WTC11 (cell line): ENCODE measurements around the gene LSM3. TPM values are rescaled to one million over a fixed set of nuclear protein-coding genes. Genes with fewer than 3 reads are reported as not detected.

Source experiments
- ATAC-seq: fragments of 200-7000 bp; cut with Tn5 transposase; 2 replicates; pipeline ENCODE4 v1.10.0; 2021; ENCODE audit warnings: mild to moderate bottlenecking, moderate library complexity
- CTCF ChIA-PET: fragments of 300-600 bp; sonication (Branson Sonifier 250); formaldehyde crosslinking; loops from one replicate; lab custom pipeline; 2021; ENCODE audit warnings: antibody characterized with exemption; lab: Charles Lee
- POLR2A ChIA-PET: fragments of 350-600 bp; sonication (Branson Sonifier 250); formaldehyde crosslinking; loops from one replicate; lab custom pipeline; 2021; ENCODE audit warnings: antibody characterized with exemption; lab: Charles Lee
- DNase-seq: peaks from one replicate; pipeline ENCODE4 v3.0.0; 2021; ENCODE audit warnings: low spot score
- H3K27ac Mint-ChIP-seq: 2 replicates; pipeline ENCODE4 v1.8.0; 2021; ENCODE audit warnings: mixed read lengths
- H3K27me3 Mint-ChIP-seq: 2 replicates; pipeline ENCODE4 v1.8.0; 2021; ENCODE audit warnings: low read depth, mild to moderate bottlenecking, moderate library complexity, mixed read lengths
- H3K36me3 Mint-ChIP-seq: 2 replicates; pipeline ENCODE4 v1.8.0; 2021; ENCODE audit warnings: mixed read lengths
- H3K4me1 Mint-ChIP-seq: 2 replicates; pipeline ENCODE4 v1.8.0; 2022; ENCODE audit warnings: mixed read lengths
- H3K4me3 Mint-ChIP-seq: 2 replicates; pipeline ENCODE4 v1.8.0; 2021; ENCODE audit warnings: mild to moderate bottlenecking, moderate library complexity, mixed read lengths
- H3K9me3 Mint-ChIP-seq: 2 replicates; pipeline ENCODE4 v1.8.0; 2021; ENCODE audit warnings: mixed read lengths
- CBFB ChIP-seq: sonication (generic); formaldehyde crosslinking; IDR thresholded peaks from 2 replicates; pipeline ENCODE4 v1.8.1; 2022; ENCODE audit warnings: mild to moderate bottlenecking, low read depth, missing genetic modification reagents
- ETV6 ChIP-seq: sonication (generic); formaldehyde crosslinking; IDR thresholded peaks from 2 replicates; pipeline ENCODE4 v1.8.1; 2022; ENCODE audit warnings: mild to moderate bottlenecking, missing genetic modification reagents
- FOXJ3 ChIP-seq: sonication (generic); formaldehyde crosslinking; IDR thresholded peaks from 2 replicates; pipeline ENCODE4 v1.9.0; 2021; ENCODE audit warnings: missing genetic modification reagents, mild to moderate bottlenecking, borderline replicate concordance
- GABPB1 ChIP-seq: sonication (generic); formaldehyde crosslinking; IDR thresholded peaks from 2 replicates; pipeline ENCODE4 v1.8.1; 2023; ENCODE audit warnings: mild to moderate bottlenecking, missing genetic modification reagents
- IRF2 ChIP-seq: sonication (generic); formaldehyde crosslinking; IDR thresholded peaks from 2 replicates; pipeline ENCODE4 v1.8.0; 2022; ENCODE audit warnings: low read depth, missing genetic modification reagents, borderline replicate concordance
- JAZF1 ChIP-seq: fragments of 250-450 bp; sonication (Bioruptor Pico); IDR thresholded peaks from 2 replicates; pipeline ENCODE4 v1.9.0; 2021; ENCODE audit warnings: moderate library complexity, mild to moderate bottlenecking, inconsistent platforms
- KAT7 ChIP-seq: sonication (generic); formaldehyde crosslinking; IDR thresholded peaks from 2 replicates; pipeline ENCODE4 v1.8.1; 2023; ENCODE audit warnings: missing genetic modification reagents, mild to moderate bottlenecking, borderline replicate concordance
- NR3C1 ChIP-seq: sonication (generic); formaldehyde crosslinking; conservative IDR thresholded peaks from 2 replicates; pipeline ENCODE4 v1.8.1; 2023; ENCODE audit warnings: low read depth, mild to moderate bottlenecking, missing genetic modification reagents
- OVOL2 ChIP-seq: fragments of 250-450 bp; sonication (Bioruptor Pico); IDR thresholded peaks from 2 replicates; pipeline ENCODE4 v1.9.0; 2021; ENCODE audit warnings: mild to moderate bottlenecking, borderline replicate concordance
- PRDM15 ChIP-seq: sonication (generic); formaldehyde crosslinking; IDR thresholded peaks from 2 replicates; pipeline ENCODE4 v1.8.0; 2022; ENCODE audit warnings: missing genetic modification reagents
- SMAD4 ChIP-seq: sonication (generic); formaldehyde crosslinking; IDR thresholded peaks from 2 replicates; pipeline ENCODE4 v1.8.0; 2022; ENCODE audit warnings: mild to moderate bottlenecking, missing genetic modification reagents
- TCF7 ChIP-seq: sonication (generic); formaldehyde crosslinking; IDR thresholded peaks from 2 replicates; pipeline ENCODE4 v1.8.0; 2022; ENCODE audit warnings: mild to moderate bottlenecking, low read depth, missing genetic modification reagents, moderate library complexity
- TEAD4 ChIP-seq: sonication (generic); formaldehyde crosslinking; IDR thresholded peaks from 2 replicates; pipeline ENCODE4 v1.8.0; 2022; ENCODE audit warnings: mild to moderate bottlenecking, missing genetic modification reagents
- ZNF138 ChIP-seq: sonication (generic); formaldehyde crosslinking; conservative IDR thresholded peaks from 2 replicates; pipeline ENCODE4 v1.8.1; 2022; ENCODE audit warnings: mild to moderate bottlenecking, moderate library complexity, missing genetic modification reagents
- total RNA-seq: library from RNA; stranded (reverse); gene quantifications from 3 replicates; pipeline ENCODE4 v1.2.3, GENCODE V29; 2021
- TF ChIP-seq, protein P1 (sequence below): sonication (generic); formaldehyde crosslinking; IDR thresholded peaks from 2 replicates; pipeline ENCODE4 v1.8.1; 2022; ENCODE audit warnings: mild to moderate bottlenecking, moderate library complexity, missing genetic modification reagents
- TF ChIP-seq, protein P2 (sequence below): sonication (generic); formaldehyde crosslinking; IDR thresholded peaks from 2 replicates; pipeline ENCODE4 v1.8.0; 2023; ENCODE audit warnings: mild to moderate bottlenecking, missing genetic modification reagents
- TF ChIP-seq, protein P3 (sequence below): fragments of 250-450 bp; sonication (Bioruptor Pico); IDR thresholded peaks from 2 replicates; pipeline ENCODE4 v1.8.0; 2021; ENCODE audit warnings: mild to moderate bottlenecking
- TF ChIP-seq, protein P4 (sequence below): sonication (generic); formaldehyde crosslinking; IDR thresholded peaks from 2 replicates; pipeline ENCODE4 v1.8.1; 2022; ENCODE audit warnings: mild to moderate bottlenecking, missing genetic modification reagents, moderate library complexity, borderline replicate concordance

The LSM3 gene
- total RNA-seq, 1 experiment from 2014 or later = 21.4 TPM

GRCh38 chr3:14137004-14137403 is 41.6 kb upstream of the LSM3 start:
- H3K27me3 Mint-ChIP-seq = no peaks in the 10 kb centered on the region
- H3K4me1 Mint-ChIP-seq = no peaks in the 10 kb centered on the region
- no peaks in the 10 kb centered on the region for H3K9me3 Mint-ChIP-seq
- TF ChIP-seq JAZF1 (CRISPR knock-in tag) = no peak
- TF ChIP-seq, protein P1, sequence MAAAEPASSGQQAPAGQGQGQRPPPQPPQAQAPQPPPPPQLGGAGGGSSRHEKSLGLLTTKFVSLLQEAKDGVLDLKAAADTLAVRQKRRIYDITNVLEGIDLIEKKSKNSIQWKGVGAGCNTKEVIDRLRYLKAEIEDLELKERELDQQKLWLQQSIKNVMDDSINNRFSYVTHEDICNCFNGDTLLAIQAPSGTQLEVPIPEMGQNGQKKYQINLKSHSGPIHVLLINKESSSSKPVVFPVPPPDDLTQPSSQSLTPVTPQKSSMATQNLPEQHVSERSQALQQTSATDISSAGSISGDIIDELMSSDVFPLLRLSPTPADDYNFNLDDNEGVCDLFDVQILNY (CRISPR knock-in tag) = no peak
- no peak for TF ChIP-seq PRDM15
- H3K4me3 Mint-ChIP-seq = no peak overlapping the region
- no peak for ATAC-seq
- ChIA-PET CTCF (no interaction called here), POLR2A (no interaction called here)
- H3K27ac Mint-ChIP-seq = no peak overlapping the region
- peaks cover 31% of the 10 kb centered on the region for H3K36me3 Mint-ChIP-seq
- DNase-seq = no peak

DNA sequence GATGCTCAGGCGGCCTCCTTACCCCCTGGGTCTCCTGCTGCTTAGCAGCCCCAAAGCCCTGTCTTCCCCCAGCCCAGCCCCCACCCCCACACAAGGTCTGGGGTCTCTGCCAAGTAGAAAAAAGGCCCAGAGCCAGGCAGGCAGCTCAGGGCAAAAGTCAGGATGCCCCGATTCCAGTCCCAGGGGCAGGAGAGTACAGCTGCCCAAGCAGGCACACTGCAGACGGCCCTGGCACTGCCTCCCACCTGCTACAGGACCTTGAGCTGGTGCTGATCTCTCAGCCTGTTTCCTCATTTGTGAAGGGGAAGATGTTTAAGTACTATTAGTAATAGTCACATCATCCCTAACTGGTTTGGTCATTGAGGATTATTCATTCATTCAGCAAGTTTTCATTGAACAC is 41.2 kb upstream of the LSM3 start:
- H3K4me3 Mint-ChIP-seq = no peak overlapping the region
- no peak for TF ChIP-seq JAZF1 (CRISPR knock-in tag)
- TF ChIP-seq, all 79 proteins: peak for 0
- ChIA-PET CTCF (no interaction called here), POLR2A (no interaction called here)
- DNase-seq = peak; percentile 3
- Mint-ChIP-seq H3K36me3 (peaks cover 27% of the 10 kb centered on the region), H3K9me3 (no peaks in the 10 kb centered on the region), H3K27ac (no peak overlapping the region), H3K27me3 (no peaks in the 10 kb centered on the region), H3K4me1 (no peaks in the 10 kb centered on the region)
- ATAC-seq = no peak

DNA sequence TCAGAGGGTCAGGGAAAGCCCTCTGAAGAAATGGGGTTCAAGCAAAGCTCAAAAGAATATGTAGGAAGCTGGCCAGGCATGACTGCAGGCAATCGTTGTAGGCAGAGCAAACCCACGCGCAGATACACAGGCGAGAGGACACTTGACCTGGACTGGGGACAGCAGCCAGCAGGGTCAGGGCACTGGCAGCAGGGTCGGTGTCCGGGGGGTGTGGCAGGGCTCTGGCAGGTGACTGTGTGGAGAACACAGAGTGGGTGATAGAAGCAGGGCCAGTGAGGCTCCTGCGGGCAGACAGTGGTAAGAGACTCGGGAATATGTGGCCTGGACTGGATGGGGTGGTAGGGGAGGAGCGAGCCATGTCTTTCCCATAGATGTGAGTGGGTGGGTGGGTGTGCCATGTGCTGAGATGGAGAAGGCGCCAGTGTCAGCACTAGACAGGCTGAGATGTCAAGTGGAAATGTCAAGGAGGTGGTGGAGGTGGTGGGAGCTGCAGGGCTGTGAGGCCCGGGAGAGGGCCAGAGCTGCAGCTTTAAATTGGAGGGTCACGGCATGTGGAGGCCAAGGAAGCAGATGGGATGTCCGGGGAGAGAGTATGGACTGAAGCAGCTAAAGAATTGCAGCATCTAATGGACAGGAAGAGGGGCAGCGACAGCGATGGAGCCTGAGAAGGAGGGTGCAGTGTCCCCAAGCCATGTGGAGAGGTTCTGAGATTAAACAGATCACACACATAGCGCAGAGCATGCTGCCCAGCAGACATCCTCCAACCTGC is 40.3 kb upstream of the LSM3 start:
- ATAC-seq (no peak), DNase-seq (peak; percentile 8)
- Mint-ChIP-seq H3K27me3 (no peaks in the 10 kb centered on the region), H3K4me1 (no peaks in the 10 kb centered on the region), H3K27ac (no peak overlapping the region), H3K4me3 (no peak overlapping the region), H3K9me3 (no peaks in the 10 kb centered on the region), H3K36me3 (peaks cover 19% of the 10 kb centered on the region)
- CTCF ChIA-PET = no interaction called here
- TF ChIP-seq NR3C1 (CRISPR knock-in tag) (no peak), KAT7 (no peak), SMAD4 (no peak)
- POLR2A ChIA-PET = no interaction called here

- H3K36me3 Mint-ChIP-seq = peaks cover 19% of the 10 kb centered on the region
- DNase-seq = no peak
- ATAC-seq = no peak
- H3K4me1 Mint-ChIP-seq = peaks cover 2% of the 10 kb centered on the region; the same call in 1 of the 2 replicates
- no peaks in the 10 kb centered on the region for H3K9me3 Mint-ChIP-seq
- ChIA-PET POLR2A (no interaction called here), CTCF (interaction anchor here (4.9 kb wide), 1 partner anchor 242 kb away, joined by 18 read pairs; no protein-coding TSS in a partner anchor)
- no peak overlapping the region for H3K4me3 Mint-ChIP-seq
- H3K27ac Mint-ChIP-seq = no peak overlapping the region; the same call in 1 of the 2 replicates
- no peaks in the 10 kb centered on the region for H3K27me3 Mint-ChIP-seq
- TF ChIP-seq FOXJ3 (CRISPR knock-in tag) (no peak), ETV6 (CRISPR knock-in tag) (no peak), TEAD4 (no peak), ZNF138 (CRISPR knock-in tag) (no peak), CBFB (CRISPR knock-in tag) (no peak), IRF2 (CRISPR knock-in tag) (no peak), OVOL2 (CRISPR knock-in tag) (no peak), TCF7 (CRISPR knock-in tag) (no peak), GABPB1 (CRISPR knock-in tag) (no peak)
- TF ChIP-seq, protein P2, sequence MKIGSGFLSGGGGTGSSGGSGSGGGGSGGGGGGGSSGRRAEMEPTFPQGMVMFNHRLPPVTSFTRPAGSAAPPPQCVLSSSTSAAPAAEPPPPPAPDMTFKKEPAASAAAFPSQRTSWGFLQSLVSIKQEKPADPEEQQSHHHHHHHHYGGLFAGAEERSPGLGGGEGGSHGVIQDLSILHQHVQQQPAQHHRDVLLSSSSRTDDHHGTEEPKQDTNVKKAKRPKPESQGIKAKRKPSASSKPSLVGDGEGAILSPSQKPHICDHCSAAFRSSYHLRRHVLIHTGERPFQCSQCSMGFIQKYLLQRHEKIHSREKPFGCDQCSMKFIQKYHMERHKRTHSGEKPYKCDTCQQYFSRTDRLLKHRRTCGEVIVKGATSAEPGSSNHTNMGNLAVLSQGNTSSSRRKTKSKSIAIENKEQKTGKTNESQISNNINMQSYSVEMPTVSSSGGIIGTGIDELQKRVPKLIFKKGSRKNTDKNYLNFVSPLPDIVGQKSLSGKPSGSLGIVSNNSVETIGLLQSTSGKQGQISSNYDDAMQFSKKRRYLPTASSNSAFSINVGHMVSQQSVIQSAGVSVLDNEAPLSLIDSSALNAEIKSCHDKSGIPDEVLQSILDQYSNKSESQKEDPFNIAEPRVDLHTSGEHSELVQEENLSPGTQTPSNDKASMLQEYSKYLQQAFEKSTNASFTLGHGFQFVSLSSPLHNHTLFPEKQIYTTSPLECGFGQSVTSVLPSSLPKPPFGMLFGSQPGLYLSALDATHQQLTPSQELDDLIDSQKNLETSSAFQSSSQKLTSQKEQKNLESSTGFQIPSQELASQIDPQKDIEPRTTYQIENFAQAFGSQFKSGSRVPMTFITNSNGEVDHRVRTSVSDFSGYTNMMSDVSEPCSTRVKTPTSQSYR = no peak
- TF ChIP-seq, protein P3, sequence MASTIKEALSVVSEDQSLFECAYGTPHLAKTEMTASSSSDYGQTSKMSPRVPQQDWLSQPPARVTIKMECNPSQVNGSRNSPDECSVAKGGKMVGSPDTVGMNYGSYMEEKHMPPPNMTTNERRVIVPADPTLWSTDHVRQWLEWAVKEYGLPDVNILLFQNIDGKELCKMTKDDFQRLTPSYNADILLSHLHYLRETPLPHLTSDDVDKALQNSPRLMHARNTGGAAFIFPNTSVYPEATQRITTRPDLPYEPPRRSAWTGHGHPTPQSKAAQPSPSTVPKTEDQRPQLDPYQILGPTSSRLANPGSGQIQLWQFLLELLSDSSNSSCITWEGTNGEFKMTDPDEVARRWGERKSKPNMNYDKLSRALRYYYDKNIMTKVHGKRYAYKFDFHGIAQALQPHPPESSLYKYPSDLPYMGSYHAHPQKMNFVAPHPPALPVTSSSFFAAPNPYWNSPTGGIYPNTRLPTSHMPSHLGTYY (CRISPR knock-in tag) = no peak
- TF ChIP-seq, protein P4, sequence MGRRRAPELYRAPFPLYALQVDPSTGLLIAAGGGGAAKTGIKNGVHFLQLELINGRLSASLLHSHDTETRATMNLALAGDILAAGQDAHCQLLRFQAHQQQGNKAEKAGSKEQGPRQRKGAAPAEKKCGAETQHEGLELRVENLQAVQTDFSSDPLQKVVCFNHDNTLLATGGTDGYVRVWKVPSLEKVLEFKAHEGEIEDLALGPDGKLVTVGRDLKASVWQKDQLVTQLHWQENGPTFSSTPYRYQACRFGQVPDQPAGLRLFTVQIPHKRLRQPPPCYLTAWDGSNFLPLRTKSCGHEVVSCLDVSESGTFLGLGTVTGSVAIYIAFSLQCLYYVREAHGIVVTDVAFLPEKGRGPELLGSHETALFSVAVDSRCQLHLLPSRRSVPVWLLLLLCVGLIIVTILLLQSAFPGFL (CRISPR knock-in tag) = no peak
Observed at GRCh38 chr3:14138878-14139655, 39.5 kb upstream of the LSM3 start.
